HepG2 (cell line): ENCODE results near the gene DIPK1C. TPM values are rescaled to one million over a fixed set of nuclear protein-coding genes. Genes with fewer than 3 reads are reported as not detected.

Experiments
- ATAC-seq: fragments of 200-7000 bp; cut with Tn5 transposase; 3 replicates; pipeline ENCODE4 v1.9.1; 2020; ENCODE audit warnings: mild to moderate bottlenecking, moderate library complexity
- BruUV-seq: library from RNA; stranded (reverse); fragments of 400-500 nt; replicated peaks from 2 replicates; lab custom pipeline; 2021; lab: Mats Ljungman, UMichigan
- CTCF ChIA-PET: fragments of 300-600 bp; formaldehyde crosslinking; extraction: SDS; loops from one replicate; lab custom pipeline; 2021; ENCODE audit warnings: low total read pairs, inconsistent platforms, low intra/inter-chr PET ratio; lab: Yijun Ruan, JAX
- POLR2A ChIA-PET: fragments of 350-600 bp; sonication (Branson Sonifier 250); formaldehyde crosslinking; loops from one replicate; lab custom pipeline; 2020; ENCODE audit warnings: antibody characterized with exemption, inconsistent platforms; lab: Yijun Ruan, JAX
- DNase-seq: peaks from one replicate; pipeline ENCODE4 v3.0.0-alpha.2; 2015; ENCODE audit warnings: low spot score
- FAIRE-seq: peaks from 3 replicates; lab custom pipeline; 2011; peaks lifted over from hg19 to GRCh38; lab: Jason Lieb, UNC
- H2AFZ ChIP-seq: one replicate; pipeline ENCODE4 v1.6.1; 2011; ENCODE audit warnings: low read length, inconsistent platforms
- H3K27ac ChIP-seq: fragments of 300-600 bp; 3 replicates; pipeline ENCODE4 v1.8.0; 2011; ENCODE audit warnings: mixed run types, mild to moderate bottlenecking, mixed read lengths, low read length, inconsistent platforms; ENCODE audit not compliant: insufficient read depth; ENCODE audit errors: extremely low read length
- H3K27me3 ChIP-seq, 2 experiments: fragments of 200-600 bp in 1 of 2; 2 replicates in 1 of 2; 3 replicates in 1 of 2; pipeline versions ENCODE4 v1.6.0 to v1.8.0; 2011; ENCODE audit warnings: low read length in 2 of 2, mild to moderate bottlenecking in 2 of 2, moderate library complexity in 2 of 2, inconsistent platforms in 1 of 2; ENCODE audit not compliant: insufficient read depth in 2 of 2, control insufficient read depth in 1 of 2
- H3K36me3 ChIP-seq, 2 experiments: fragments of 200-600 bp in 1 of 2; replicated peaks in 1 of 2; 2 replicates in 1 of 2; 3 replicates in 1 of 2; pipeline versions ENCODE4 v1.5.1 to v1.8.0; 2011; ENCODE audit warnings: low read length in 2 of 2, inconsistent platforms in 1 of 2; ENCODE audit not compliant: insufficient read depth in 2 of 2, control insufficient read depth in 1 of 2
- H3K4me1 ChIP-seq: 2 replicates; pipeline ENCODE4 v1.5.1; 2012; ENCODE audit warnings: low read length, inconsistent platforms; ENCODE audit not compliant: insufficient read depth
- H3K4me2 ChIP-seq: 2 replicates; pipeline ENCODE4 v1.6.0; 2011; ENCODE audit warnings: low read depth, low read length, inconsistent platforms
- H3K4me3 ChIP-seq, 3 experiments: fragments of 200-600 bp in 1 of 3; sonication (generic), shearing (Covaris generic) in 1 of 3; replicated peaks in 1 of 3; 2 replicates each; pipeline ENCODE4 v1.5.1; 2011 to 2016; ENCODE audit warnings: low read length in 3 of 3, inconsistent platforms in 2 of 3, low read depth in 2 of 3, mild to moderate bottlenecking in 2 of 3, control low read depth in 1 of 3, mixed read lengths in 1 of 3; ENCODE audit not compliant: insufficient read depth in 1 of 3
- H3K79me2 ChIP-seq: one replicate; pipeline ENCODE4 v1.6.1; 2011; ENCODE audit warnings: low read length, inconsistent platforms; ENCODE audit not compliant: insufficient read depth
- H3K9ac ChIP-seq: 2 replicates; pipeline ENCODE4 v1.6.0; 2011; ENCODE audit warnings: mild to moderate bottlenecking, low read depth, low read length, inconsistent platforms; ENCODE audit not compliant: insufficient read depth
- H3K9me3 ChIP-seq: 2 replicates; pipeline ENCODE4 v1.5.1; 2012; ENCODE audit warnings: mild to moderate bottlenecking, low read length
- H4K20me1 ChIP-seq: 2 replicates; pipeline ENCODE4 v1.6.0; 2011; ENCODE audit warnings: inconsistent platforms, mild to moderate bottlenecking, low read length, moderate library complexity; ENCODE audit not compliant: insufficient read depth
- KDM1A ChIP-seq: IDR thresholded peaks from 2 replicates; pipeline ENCODE4 v1.6.1; 2016; ENCODE audit warnings: missing compliant biosample characterization
- KDM2A ChIP-seq: sonication (generic); formaldehyde crosslinking; IDR thresholded peaks from 2 replicates; pipeline ENCODE4 v1.4.0; 2020; ENCODE audit warnings: low read depth, missing genetic modification reagents, borderline replicate concordance
- PHB2 ChIP-seq: fragments of 450-650 bp; IDR thresholded peaks from 2 replicates; pipeline ENCODE4 v1.6.1; 2018; ENCODE audit not compliant: partially characterized antibody
- PLSCR1 ChIP-seq: sonication (generic); formaldehyde crosslinking; IDR thresholded peaks from 2 replicates; pipeline ENCODE4 v1.5.0; 2020; ENCODE audit warnings: missing genetic modification reagents, mild to moderate bottlenecking, borderline replicate concordance
- SMAD9 ChIP-seq: sonication (generic); formaldehyde crosslinking; IDR thresholded peaks from 2 replicates; pipeline ENCODE4 v1.5.1; 2020; ENCODE audit warnings: mild to moderate bottlenecking, missing genetic modification reagents
- SMARCE1 ChIP-seq: fragments of 450-650 bp; IDR thresholded peaks from 2 replicates; pipeline ENCODE4 v1.6.1; 2017; ENCODE audit warnings: borderline replicate concordance
- TAF15 ChIP-seq: fragments of 200-400 bp; formaldehyde crosslinking; IDR thresholded peaks from one replicate; pipeline ENCODE4 v1.6.1; 2018; ENCODE audit warnings: mild to moderate bottlenecking, low read depth, low read length; ENCODE audit not compliant: poor library complexity, severe bottlenecking
- U2AF1 ChIP-seq: fragments of 200-400 bp; formaldehyde crosslinking; optimal IDR thresholded peaks from 2 replicates; pipeline ENCODE3; 2017; ENCODE audit warnings: mild to moderate bottlenecking, low read depth, low read length
- ZNF232 ChIP-seq: sonication (generic); formaldehyde crosslinking; IDR thresholded peaks from 2 replicates; pipeline ENCODE4 v1.4.0; 2020; ENCODE audit warnings: missing genetic modification reagents, borderline replicate concordance
- ZNF644 ChIP-seq: IDR thresholded peaks from 2 replicates; pipeline ENCODE4 v1.6.1; 2016; ENCODE audit warnings: low read depth
- WGBS: methylation state at CpG from one replicate; pipeline ENCODE4 v1.1.6; 2017; ENCODE audit warnings: low lambda C conversion rate; 5-methylcytosine and 5-hydroxymethylcytosine counted together
- in situ Hi-C: cut with HindIII; loops from 2 replicates; pipeline ENCODE4 v1.10.0; 2017; ENCODE audit warnings: low pct_unique_long_range_greater_than_20kb; ENCODE audit not compliant: extremely low pct_ligation_motif_present
- intact Hi-C: fragments of 100-400 bp; cut with micrococcal nuclease; formaldehyde crosslinking; loops from one replicate; pipeline ENCODE4 v1.10.0; 2022; ENCODE audit not compliant: unreplicated experiment
- polyA plus RNA-seq, 8 experiments: library from polyadenylated mRNA; depleted of rRNA in 3 of 8; stranded (reverse) in 7 of 8; unstranded in 1 of 8; fragments of >200 nt; fragmentation: Illumina TruSeq in 4 of 8; extraction: Trizol in 4 of 8; gene quantifications; 2 replicates each; pipeline versions ENCODE4 v1.2.1 to v1.2.3, GENCODE V29; 2011 to 2016; ENCODE audit warnings: low read depth in 4 of 8, missing spikeins in 1 of 8, mixed read lengths in 1 of 8; ENCODE audit not compliant: insufficient read depth in 1 of 8
- total RNA-seq, 5 experiments: library from RNA; depleted of rRNA; stranded (reverse); fragments of >200 nt; fragmentation: Illumina TruSeq; extraction: Trizol; gene quantifications; 2 replicates each; pipeline ENCODE4 v1.2.3, GENCODE V29; 2016; ENCODE audit warnings: low read depth in 1 of 5
- TF ChIP-seq, protein P1 (sequence below): sonication (generic); formaldehyde crosslinking; IDR thresholded peaks from 2 replicates; pipeline ENCODE4 v1.8.0; 2022; ENCODE audit warnings: missing genetic modification reagents, mild to moderate bottlenecking, borderline replicate concordance
- TF ChIP-seq, protein P2 (sequence below): sonication (generic); formaldehyde crosslinking; IDR thresholded peaks from 2 replicates; pipeline ENCODE4 v1.5.1; 2020; ENCODE audit warnings: mild to moderate bottlenecking, missing genetic modification reagents, borderline replicate concordance

Gene DIPK1C
- total and polyA plus RNA-seq, 2 of the 13 experiments (the other 11 are each of a cell fraction or from before 2014, with no cell fraction given): 1.8 TPM; not detected in 1

DNA sequence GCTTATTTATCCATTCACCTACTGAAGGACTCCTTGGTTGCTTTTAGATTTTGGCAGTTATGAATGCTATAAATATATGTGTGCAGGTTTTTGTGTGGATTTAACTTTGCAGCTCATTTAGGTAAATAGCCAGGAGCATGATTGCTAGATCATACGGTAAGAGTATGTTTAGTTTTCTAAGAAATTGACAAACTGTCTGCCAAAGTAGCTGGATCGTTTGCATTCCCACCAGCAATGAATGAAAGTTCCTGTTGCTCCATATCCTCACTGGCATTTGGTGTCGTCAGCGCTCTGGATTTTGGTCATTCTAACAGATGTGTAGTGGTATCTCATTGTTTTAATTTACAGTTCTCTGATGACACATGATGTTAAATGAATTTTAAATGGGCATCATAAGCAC, 8.7 kb upstream of the DIPK1C start:
- no peak overlapping the region for H3K4me3 ChIP-seq
- no peaks in the 10 kb centered on the region for H3K27me3 ChIP-seq
- intact Hi-C loops: no loop called here
- H4K20me1 ChIP-seq: no peaks in the 10 kb centered on the region
- ATAC-seq (no peak), FAIRE-seq (no peak), DNase-seq (no peak)
- no peaks in the 10 kb centered on the region for H3K4me1 ChIP-seq
- no peaks in the 10 kb centered on the region for H3K36me3 ChIP-seq
- ChIA-PET CTCF (no interaction called here), POLR2A (no interaction called here)
- no peak overlapping the region for H3K9ac ChIP-seq
- no peaks in the 10 kb centered on the region for H3K9me3 ChIP-seq
- BruUV-seq: no TSS peak
- WGBS: 53% methylated on average over 4 of the region's 4 CpGs
- in situ Hi-C loops: no loop called here
- no peaks in the 10 kb centered on the region for H3K79me2 ChIP-seq
- no peak overlapping the region for H3K4me2 ChIP-seq
- no peak overlapping the region for H3K27ac ChIP-seq
- H2AFZ ChIP-seq: no peak overlapping the region
- TF ChIP-seq PHB2: no peak
- no peak for TF ChIP-seq ZNF232
- TF ChIP-seq KDM2A (CRISPR knock-in tag): no peak
- no peak for TF ChIP-seq KDM1A (CRISPR knock-in tag)

DNA sequence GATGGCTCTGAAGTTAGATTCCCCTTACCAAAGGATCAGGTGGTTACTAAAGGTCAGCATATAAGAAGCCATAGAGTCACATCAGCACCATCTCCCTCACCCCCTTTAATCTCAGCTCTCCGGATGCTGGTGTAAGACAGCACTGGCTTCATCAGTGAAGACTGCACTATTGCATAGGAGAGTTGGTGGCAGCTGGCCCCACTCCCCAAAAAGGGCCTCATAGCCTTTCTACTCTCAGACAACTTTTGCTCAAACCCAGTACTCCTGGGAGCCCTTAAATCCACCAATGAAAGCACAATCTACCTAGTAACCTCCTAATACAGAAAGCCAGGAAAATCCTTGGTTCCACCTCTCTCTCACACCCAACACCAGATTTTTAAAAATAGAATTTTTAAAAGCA, 6.9 kb upstream of the DIPK1C start:
- Histone ChIP-seq H3K4me2 (no peak overlapping the region), H3K9me3 (no peaks in the 10 kb centered on the region), H3K27me3 (peaks cover 0 to 10% of the 10 kb centered on the region in 2 experiments; a peak in 2 of 5 replicates), H4K20me1 (no peaks in the 10 kb centered on the region), H3K27ac (no peak overlapping the region), H3K4me1 (no peaks in the 10 kb centered on the region), H2AFZ (no peak overlapping the region), H3K4me3 (no peak overlapping the region), H3K9ac (no peak overlapping the region), H3K36me3 (no peaks in the 10 kb centered on the region), H3K79me2 (no peaks in the 10 kb centered on the region)
- BruUV-seq: no TSS peak
- no peak for ATAC-seq
- no peak for DNase-seq
- TF ChIP-seq, protein P1, sequence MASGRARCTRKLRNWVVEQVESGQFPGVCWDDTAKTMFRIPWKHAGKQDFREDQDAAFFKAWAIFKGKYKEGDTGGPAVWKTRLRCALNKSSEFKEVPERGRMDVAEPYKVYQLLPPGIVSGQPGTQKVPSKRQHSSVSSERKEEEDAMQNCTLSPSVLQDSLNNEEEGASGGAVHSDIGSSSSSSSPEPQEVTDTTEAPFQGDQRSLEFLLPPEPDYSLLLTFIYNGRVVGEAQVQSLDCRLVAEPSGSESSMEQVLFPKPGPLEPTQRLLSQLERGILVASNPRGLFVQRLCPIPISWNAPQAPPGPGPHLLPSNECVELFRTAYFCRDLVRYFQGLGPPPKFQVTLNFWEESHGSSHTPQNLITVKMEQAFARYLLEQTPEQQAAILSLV: no peak
- TF ChIP-seq, protein P2, sequence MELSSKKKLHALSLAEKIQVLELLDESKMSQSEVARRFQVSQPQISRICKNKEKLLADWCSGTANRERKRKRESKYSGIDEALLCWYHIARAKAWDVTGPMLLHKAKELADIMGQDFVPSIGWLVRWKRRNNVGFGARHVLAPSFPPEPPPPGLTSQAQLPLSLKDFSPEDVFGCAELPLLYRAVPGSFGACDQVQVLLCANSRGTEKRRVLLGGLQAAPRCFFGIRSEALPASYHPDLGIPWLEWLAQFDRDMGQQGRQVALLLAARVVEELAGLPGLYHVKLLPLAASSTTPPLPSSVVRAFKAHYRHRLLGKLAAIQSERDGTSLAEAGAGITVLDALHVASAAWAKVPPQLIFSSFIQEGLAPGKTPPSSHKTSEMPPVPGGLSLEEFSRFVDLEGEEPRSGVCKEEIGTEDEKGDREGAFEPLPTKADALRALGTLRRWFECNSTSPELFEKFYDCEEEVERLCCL (CRISPR knock-in tag): no peak
- no peak for TF ChIP-seq U2AF1
- TF ChIP-seq SMARCE1: no peak
- no peak for TF ChIP-seq SMAD9
- no peak for TF ChIP-seq PLSCR1 (CRISPR knock-in tag)
- TF ChIP-seq TAF15: no peak
- TF ChIP-seq ZNF644: no peak
- 100% methylated on average over 1 of the region's 1 CpG for WGBS
- in situ Hi-C loops: no loop called here
- CTCF ChIA-PET: no interaction called here
- intact Hi-C loops: no loop called here
- POLR2A ChIA-PET: no interaction called here
- no peak for FAIRE-seq
